MM.1S (cell line): ENCODE results near the gene LGMN.

ENCODE experiments used
- DNase-seq: peaks from one replicate; pipeline ENCODE4 v3.0.0-alpha.2; 2015
- H2AFZ ChIP-seq: fragments of 300-600 bp; sonication (generic); 2 replicates; pipeline ENCODE4 v1.6.0; 2016; ENCODE audit warnings: antibody characterized with exemption, low read length
- H3F3A ChIP-seq: fragments of 300-600 bp; sonication (generic); 2 replicates; pipeline ENCODE4 v1.6.1; 2016; ENCODE audit warnings: mild to moderate bottlenecking, antibody characterized with exemption, low read length, moderate library complexity, mixed read lengths; ENCODE audit not compliant: insufficient read depth
- H3K27ac ChIP-seq: fragments of 300-600 bp; sonication (generic); 2 replicates; pipeline ENCODE4 v1.5.1; 2016; ENCODE audit warnings: mild to moderate bottlenecking, low read length
- H3K27me3 ChIP-seq: fragments of 300-600 bp; sonication (generic); replicated peaks from 2 replicates; pipeline ENCODE4 v1.6.0; 2016; ENCODE audit warnings: low read length; ENCODE audit not compliant: insufficient read depth
- H3K36me3 ChIP-seq: fragments of 300-600 bp; sonication (generic); replicated peaks from 2 replicates; pipeline ENCODE4 v1.6.1; 2016; ENCODE audit warnings: mild to moderate bottlenecking, low read length, mixed read lengths; ENCODE audit not compliant: insufficient read depth
- H3K4me1 ChIP-seq: fragments of 300-600 bp; sonication (generic); 2 replicates; pipeline ENCODE4 v1.6.1; 2016; ENCODE audit warnings: low read length, mixed read lengths
- H3K4me2 ChIP-seq: fragments of 300-600 bp; sonication (generic); 2 replicates; pipeline ENCODE4 v1.6.0; 2016; ENCODE audit warnings: low read depth, low read length
- H3K4me3 ChIP-seq: fragments of 300-600 bp; sonication (generic); 2 replicates; pipeline ENCODE4 v1.5.1; 2016; ENCODE audit warnings: low read length, mixed read lengths
- H3K79me2 ChIP-seq: fragments of 300-600 bp; sonication (generic); 2 replicates; pipeline ENCODE4 v1.6.1; 2016; ENCODE audit warnings: mixed run types, low read length, mixed read lengths
- H3K9ac ChIP-seq: fragments of 300-600 bp; sonication (generic); 2 replicates; pipeline ENCODE4 v1.6.1; 2016; ENCODE audit warnings: low read length, mixed read lengths
- H3K9me2 ChIP-seq: fragments of 300-600 bp; sonication (generic); replicated peaks from 2 replicates; pipeline ENCODE4 v1.6.1; 2016; ENCODE audit warnings: mild to moderate bottlenecking, low read length, mixed read lengths; ENCODE audit not compliant: insufficient read depth
- H3K9me3 ChIP-seq: fragments of 300-600 bp; sonication (generic); replicated peaks from 2 replicates; pipeline ENCODE4 v1.6.1; 2016; ENCODE audit warnings: mild to moderate bottlenecking, low read length, mixed read lengths; ENCODE audit not compliant: insufficient read depth
- H4K20me1 ChIP-seq: fragments of 300-600 bp; sonication (generic); 2 replicates; pipeline ENCODE4 v1.6.1; 2016; ENCODE audit warnings: mild to moderate bottlenecking, low read length, moderate library complexity, mixed read lengths; ENCODE audit not compliant: insufficient read depth
- EZH2 ChIP-seq: fragments of 300-600 bp; sonication (generic); optimal IDR thresholded peaks from 2 replicates; pipeline ENCODE3; 2017; ENCODE audit warnings: low read depth, mild to moderate bottlenecking, antibody characterized with exemption, low read length, mixed read lengths
- EZH2phosphoT487 ChIP-seq: fragments of 300-600 bp; sonication (generic); IDR thresholded peaks from 2 replicates; pipeline ENCODE4 v1.6.1; 2018; ENCODE audit warnings: antibody characterized with exemption, low read length
- TF ChIP-seq, protein P1 (sequence below): fragments of 300-600 bp; sonication (generic); IDR thresholded peaks from 2 replicates; pipeline ENCODE4 v1.5.1; 2016; ENCODE audit warnings: antibody characterized with exemption, low read length, mixed read lengths

The LGMN gene

DNA sequence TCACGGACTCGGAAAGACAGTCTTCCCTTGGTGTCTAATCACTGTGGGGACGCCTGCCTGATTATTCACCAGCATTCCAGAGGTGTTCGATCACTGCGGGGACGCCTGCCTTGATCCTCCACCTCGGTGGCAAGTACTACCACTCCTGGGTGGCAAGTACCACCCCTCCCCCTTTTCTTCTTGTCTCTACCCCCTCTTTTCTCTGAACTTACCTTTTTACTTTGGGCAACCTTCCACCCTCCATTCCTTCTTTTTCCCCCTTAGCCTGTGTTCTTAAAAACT is 12.0 kb upstream of the LGMN start:
- H3K36me3 ChIP-seq = no peaks in the 10 kb centered on the region
- no peak overlapping the region for H3K4me2 ChIP-seq
- H3K4me3 ChIP-seq = no peak overlapping the region
- peaks cover 27% of the 10 kb centered on the region for H3K4me1 ChIP-seq
- H3K79me2 ChIP-seq = no peaks in the 10 kb centered on the region
- no peaks in the 10 kb centered on the region for H3K9me2 ChIP-seq
- TF ChIP-seq EZH2phosphoT487 (no peak), EZH2 (no peak)
- TF ChIP-seq, protein P1, sequence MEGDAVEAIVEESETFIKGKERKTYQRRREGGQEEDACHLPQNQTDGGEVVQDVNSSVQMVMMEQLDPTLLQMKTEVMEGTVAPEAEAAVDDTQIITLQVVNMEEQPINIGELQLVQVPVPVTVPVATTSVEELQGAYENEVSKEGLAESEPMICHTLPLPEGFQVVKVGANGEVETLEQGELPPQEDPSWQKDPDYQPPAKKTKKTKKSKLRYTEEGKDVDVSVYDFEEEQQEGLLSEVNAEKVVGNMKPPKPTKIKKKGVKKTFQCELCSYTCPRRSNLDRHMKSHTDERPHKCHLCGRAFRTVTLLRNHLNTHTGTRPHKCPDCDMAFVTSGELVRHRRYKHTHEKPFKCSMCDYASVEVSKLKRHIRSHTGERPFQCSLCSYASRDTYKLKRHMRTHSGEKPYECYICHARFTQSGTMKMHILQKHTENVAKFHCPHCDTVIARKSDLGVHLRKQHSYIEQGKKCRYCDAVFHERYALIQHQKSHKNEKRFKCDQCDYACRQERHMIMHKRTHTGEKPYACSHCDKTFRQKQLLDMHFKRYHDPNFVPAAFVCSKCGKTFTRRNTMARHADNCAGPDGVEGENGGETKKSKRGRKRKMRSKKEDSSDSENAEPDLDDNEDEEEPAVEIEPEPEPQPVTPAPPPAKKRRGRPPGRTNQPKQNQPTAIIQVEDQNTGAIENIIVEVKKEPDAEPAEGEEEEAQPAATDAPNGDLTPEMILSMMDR = no peak
- no peaks in the 10 kb centered on the region for H3K9me3 ChIP-seq
- 0 out of 2 replicates have a peak overlapping the region, but pooled peaks have one; percentile 59 for H3K27ac ChIP-seq
- no peak overlapping the region for H2AFZ ChIP-seq
- H3K9ac ChIP-seq = no peak overlapping the region
- no peaks in the 10 kb centered on the region for H3F3A ChIP-seq
- no peak for DNase-seq
- H3K27me3 ChIP-seq = no peaks in the 10 kb centered on the region
- H4K20me1 ChIP-seq = no peaks in the 10 kb centered on the region

DNA sequence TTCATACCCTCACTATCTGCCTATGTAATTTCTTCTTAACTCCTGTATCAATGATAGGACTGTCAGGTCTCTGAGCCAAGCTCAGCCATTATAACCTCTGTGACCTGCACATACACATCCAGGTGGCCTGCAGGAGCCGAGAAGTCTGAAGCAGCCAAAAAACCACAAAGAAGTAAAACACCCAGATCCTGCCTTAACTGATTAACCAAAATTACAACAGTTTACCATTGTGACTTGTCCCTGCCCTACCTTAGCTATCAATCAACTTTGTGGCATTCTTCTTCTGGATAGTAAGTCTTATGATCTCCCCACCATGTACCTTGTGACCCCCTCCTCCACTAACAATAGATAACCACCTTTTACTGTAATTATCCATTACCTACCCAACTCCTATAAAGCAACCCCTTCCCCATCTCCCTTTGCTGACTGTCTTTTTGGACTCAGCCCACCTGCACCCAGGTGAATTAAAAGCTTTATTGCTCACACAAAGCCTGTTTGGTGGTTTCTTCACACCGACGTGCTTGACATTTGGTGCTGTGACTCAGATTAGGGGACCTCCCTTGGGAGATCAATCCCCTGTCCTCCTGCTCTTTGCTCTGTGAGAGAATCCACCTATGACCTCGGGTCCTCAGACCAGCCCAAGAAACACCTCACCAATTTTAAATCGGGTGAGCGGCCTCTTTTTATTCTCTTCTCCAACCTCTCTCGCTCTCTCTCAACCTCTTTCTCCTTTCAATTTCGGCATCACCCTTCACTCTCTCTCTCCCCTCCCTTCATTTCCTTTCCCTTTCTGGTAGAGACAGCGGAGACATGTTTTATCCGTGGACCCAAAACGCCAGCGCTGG is 11.5 kb upstream of the LGMN start:
- Histone ChIP-seq H3K4me3 (no peak overlapping the region), H2AFZ (no peak overlapping the region), H3K9me2 (no peaks in the 10 kb centered on the region), H3K27me3 (no peaks in the 10 kb centered on the region), H3K4me1 (peaks cover 27% of the 10 kb centered on the region), H3K27ac (peak overlapping the region; percentile 59; the same call in 1 of the 2 replicates), H4K20me1 (no peaks in the 10 kb centered on the region), H3K9ac (no peak overlapping the region), H3K36me3 (no peaks in the 10 kb centered on the region), H3K9me3 (no peaks in the 10 kb centered on the region), H3K79me2 (no peaks in the 10 kb centered on the region), H3K4me2 (no peak overlapping the region), H3F3A (no peaks in the 10 kb centered on the region)
- peak; percentile 75 for DNase-seq
- TF ChIP-seq, protein P1 = no peak

DNA sequence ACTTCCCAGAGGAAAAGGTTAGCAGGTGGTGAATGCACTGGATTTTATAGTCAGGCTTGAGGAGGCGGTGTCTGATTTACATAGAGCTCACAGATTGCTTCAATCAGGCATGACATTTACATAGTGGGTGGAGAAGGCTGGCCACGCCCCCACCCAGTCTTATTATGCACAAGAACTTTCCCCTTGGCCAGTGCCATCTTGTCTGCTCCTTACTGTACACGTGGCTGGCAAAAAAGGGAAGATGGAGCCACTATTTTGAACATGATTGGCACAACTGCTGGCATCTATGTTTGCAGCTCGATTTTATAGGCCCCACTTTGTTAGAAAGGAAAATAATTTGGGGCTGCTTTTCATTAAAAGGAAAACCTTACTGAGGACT is 10.9 kb upstream of the LGMN start:
- H3K9me3 ChIP-seq = no peaks in the 10 kb centered on the region
- no peak for TF ChIP-seq EZH2phosphoT487
- no peak for TF ChIP-seq EZH2
- TF ChIP-seq, protein P1 = no peak
- no peak overlapping the region for H3K4me2 ChIP-seq
- H3K27ac ChIP-seq = peak overlapping the region; percentile 59; the same call in 1 of the 2 replicates
- no peaks in the 10 kb centered on the region for H3K79me2 ChIP-seq
- no peaks in the 10 kb centered on the region for H3K27me3 ChIP-seq
- H3K9ac ChIP-seq = no peak overlapping the region
- H3K9me2 ChIP-seq = no peaks in the 10 kb centered on the region
- H3K4me1 ChIP-seq = peaks cover 24% of the 10 kb centered on the region
- H3K4me3 ChIP-seq = no peak overlapping the region
- H4K20me1 ChIP-seq = no peaks in the 10 kb centered on the region
- no peaks in the 10 kb centered on the region for H3K36me3 ChIP-seq
- no peak overlapping the region for H2AFZ ChIP-seq
- no peaks in the 10 kb centered on the region for H3F3A ChIP-seq
- peak; percentile 63 for DNase-seq
